GM12864 (cell line): Measurements from ENCODE around the gene ESYT1.

Source experiments
- DNase-seq: peaks from one replicate; pipeline ENCODE4 v3.0.0-alpha.2; 2011; ENCODE audit warnings: low read depth
- H3K4me3 ChIP-seq: 2 replicates; pipeline ENCODE4 v1.5.1; 2011; ENCODE audit warnings: mild to moderate bottlenecking, low read depth, low read length, control low read depth
- TF ChIP-seq, protein P1 (sequence below): IDR thresholded peaks from 2 replicates; pipeline ENCODE4 v1.5.1; 2011; ENCODE audit warnings: low read depth, mild to moderate bottlenecking, moderate library complexity, low read length, control low read depth, inconsistent platforms; ENCODE audit errors: missing control alignments

The ESYT1 gene

DNA sequence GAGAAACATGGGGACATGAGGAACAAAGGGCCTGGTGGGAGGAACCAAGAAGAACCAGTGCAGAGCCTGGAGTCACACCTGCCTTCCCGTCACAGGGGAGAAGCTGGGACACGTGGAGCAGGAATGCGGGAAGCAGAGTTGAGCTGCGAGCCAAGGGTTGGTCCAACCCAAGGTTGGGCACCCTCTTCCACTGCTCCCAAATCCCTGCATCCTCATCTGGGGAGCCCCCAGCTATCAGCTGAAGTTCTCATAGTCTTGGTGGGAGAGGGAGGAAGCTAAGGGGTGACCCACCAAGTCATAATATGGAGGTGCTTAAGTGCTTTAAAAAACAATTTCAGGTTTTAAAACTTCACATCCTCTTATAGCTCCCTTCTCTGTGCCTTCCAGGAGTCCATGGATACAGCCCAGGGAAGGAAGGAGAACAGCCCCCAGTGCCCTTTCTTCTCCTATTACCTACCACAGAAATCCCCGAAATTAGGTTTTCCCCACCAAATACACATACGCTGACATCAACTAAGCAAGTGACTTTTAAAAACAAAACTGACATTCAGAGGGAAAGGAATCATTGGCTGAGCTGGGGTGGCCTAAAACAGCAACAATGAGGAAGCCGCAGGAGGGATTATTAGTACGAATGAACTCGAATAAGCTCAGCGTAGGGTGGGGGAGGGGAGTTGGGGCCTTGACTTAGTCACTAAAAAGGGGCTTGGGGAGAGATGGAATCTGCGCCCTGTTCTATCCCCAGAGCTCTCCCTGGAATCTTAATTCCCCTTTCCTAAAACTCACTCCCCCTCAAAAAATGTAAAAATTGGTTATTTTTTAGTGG is 34.6 kb downstream of the ESYT1 start:
- no peak overlapping the region for H3K4me3 ChIP-seq
- TF ChIP-seq, protein P1, sequence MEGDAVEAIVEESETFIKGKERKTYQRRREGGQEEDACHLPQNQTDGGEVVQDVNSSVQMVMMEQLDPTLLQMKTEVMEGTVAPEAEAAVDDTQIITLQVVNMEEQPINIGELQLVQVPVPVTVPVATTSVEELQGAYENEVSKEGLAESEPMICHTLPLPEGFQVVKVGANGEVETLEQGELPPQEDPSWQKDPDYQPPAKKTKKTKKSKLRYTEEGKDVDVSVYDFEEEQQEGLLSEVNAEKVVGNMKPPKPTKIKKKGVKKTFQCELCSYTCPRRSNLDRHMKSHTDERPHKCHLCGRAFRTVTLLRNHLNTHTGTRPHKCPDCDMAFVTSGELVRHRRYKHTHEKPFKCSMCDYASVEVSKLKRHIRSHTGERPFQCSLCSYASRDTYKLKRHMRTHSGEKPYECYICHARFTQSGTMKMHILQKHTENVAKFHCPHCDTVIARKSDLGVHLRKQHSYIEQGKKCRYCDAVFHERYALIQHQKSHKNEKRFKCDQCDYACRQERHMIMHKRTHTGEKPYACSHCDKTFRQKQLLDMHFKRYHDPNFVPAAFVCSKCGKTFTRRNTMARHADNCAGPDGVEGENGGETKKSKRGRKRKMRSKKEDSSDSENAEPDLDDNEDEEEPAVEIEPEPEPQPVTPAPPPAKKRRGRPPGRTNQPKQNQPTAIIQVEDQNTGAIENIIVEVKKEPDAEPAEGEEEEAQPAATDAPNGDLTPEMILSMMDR, result no peak
- no peak for DNase-seq

DNA sequence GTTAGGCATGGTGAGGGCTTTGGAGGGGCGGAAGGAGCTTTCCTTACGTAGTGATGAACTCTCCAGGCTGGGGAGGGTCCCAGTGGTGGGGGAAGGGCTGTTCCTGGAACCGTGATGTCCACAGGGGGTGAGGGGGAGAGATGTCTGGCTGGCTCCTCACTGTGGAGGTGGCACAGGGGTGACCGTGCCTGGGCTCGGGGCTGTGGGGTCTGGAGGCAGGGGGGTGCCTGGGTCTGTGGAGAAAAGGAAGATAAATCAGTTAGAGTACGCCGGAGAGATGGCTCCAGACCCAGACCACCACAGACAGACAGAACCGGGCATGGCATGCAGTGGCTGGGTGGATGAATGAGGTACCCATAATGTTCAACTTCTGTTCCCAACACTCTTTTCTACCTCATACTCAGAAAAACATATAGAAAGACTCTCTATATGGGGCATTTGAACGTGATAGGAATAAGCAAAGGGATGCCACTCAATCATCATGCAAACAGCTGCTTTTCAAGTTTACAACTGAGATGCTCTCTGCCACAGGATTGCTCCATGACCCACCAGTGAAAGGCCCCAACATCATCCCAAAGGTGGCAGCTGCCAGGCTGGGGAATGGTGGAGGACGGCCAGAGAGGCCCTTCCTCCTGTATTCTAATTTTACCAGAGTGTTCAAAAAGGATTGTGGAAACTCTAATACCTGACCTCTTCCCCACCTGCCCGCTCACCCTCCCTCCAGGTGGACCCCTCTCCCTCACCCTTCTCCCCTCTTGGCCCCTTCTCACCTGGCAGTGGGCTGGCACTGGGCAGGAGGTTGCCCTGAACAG is 35.7 kb downstream of the ESYT1 start:
- no peak overlapping the region for H3K4me3 ChIP-seq
- no peak for DNase-seq
- TF ChIP-seq, protein P1, result no peak

DNA sequence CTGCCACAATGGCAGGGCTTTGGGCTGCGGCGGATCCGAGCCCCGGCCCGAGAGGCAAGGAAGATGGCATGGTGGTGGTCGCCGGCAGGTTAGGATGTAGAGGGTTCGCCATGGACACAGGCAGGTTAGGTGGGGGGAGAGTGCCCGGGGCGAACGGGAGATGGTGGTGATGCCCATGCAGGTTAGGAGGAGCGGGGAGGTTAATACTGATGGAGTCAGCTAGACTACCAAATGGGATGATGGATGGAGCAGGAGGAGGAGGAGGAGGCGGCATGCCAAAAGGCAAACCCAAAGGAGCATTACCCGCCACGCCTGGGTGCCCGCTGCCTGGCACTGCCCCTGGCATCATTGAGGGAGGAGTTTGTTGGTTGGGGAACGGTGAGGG is 36.3 kb downstream of the ESYT1 start:
- no peak overlapping the region for H3K4me3 ChIP-seq
- TF ChIP-seq, protein P1, result no peak
- DNase-seq, result no peak

DNA sequence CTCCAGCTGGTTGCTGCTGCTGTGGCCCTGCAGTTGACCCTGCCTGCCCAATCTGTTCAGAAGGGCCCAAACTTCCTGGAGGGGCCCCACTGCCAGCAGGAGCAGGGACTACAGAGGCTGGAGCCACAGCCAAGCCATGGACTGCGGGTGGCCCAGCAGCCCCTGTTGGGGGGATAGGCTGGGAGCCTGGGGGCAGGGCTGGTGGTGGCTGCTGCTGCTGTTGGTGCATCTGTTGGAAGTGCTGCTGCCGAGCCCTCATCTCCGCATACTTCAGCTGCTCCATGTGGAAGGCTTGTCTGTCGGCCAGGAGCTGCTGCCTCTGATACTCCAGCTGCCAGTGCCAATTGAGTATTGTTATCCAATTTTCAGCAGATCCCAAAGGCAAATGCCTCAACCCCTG is 37.3 kb downstream of the ESYT1 start:
- no peak for DNase-seq
- no peak overlapping the region for H3K4me3 ChIP-seq
- TF ChIP-seq, protein P1, result no peak

DNA sequence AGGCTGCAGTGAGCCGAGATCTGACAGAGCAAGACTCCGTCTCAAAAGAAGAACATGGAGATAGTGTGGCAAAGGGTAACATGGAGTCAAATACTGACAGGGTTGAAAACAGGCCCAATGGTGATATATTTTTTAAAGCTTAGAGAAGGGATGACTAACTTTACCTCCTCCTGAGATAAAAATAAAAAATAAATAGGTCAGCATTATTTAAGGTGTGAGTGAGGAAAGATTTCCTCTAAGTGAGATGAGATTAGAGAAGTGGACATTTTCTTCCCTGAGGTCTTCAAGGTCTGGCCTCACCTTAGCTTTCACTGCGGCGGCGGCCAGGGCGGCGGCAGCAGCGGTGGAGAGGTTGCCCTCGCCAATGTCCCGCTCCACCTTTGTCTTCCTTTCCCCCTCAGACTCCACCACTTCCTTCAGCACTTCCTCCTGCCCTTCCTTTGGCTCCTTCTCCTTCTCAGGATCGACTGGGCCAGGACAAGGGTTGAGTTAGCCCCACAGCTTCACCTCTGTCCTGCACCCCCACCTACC is 41.2 kb downstream of the ESYT1 start:
- TF ChIP-seq, protein P1, result no peak
- no peak overlapping the region for H3K4me3 ChIP-seq

DNA sequence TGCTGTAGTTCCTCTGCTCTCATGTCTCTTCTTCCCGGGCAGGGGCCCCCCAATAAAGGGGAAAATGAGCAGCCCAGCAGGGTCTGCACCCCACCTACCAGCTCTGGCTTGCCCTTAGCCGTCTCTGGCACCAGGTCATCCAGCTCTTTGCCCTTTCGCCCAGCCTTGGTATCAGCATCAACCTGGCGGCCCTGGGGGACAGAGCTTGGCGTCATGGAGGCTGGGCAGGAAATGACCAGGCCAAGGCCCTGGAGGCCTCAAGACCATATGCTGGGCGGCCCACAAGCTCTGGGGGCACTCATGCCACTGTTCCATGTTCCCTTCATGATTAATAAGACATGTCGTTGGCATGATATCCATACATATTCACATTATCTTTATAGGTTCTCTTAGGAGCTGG is 44.8 kb downstream of the ESYT1 start:
- TF ChIP-seq, protein P1, result no peak
- no peak for DNase-seq
- H3K4me3 ChIP-seq, result no peak overlapping the region

More for the DNA sequence above, 41.2 kb downstream of the ESYT1 start:
- no peak for DNase-seq
